HCT116 (cell line): Measurements from ENCODE around the gene MRPL1.

Experiments used
- EGR1 ChIP-seq: IDR thresholded peaks from 2 replicates; pipeline ENCODE4 v1.6.1; 2012; ENCODE audit warnings: low read depth
- EZH2 ChIP-seq: fragments of 200-600 bp; sonication (generic); IDR thresholded peaks from 2 replicates; pipeline ENCODE4 v1.6.1; 2017; ENCODE audit warnings: antibody characterized with exemption, mixed run types
- SIN3A ChIP-seq: IDR thresholded peaks from 2 replicates; pipeline ENCODE4 v1.6.1; 2012; ENCODE audit warnings: low read depth
- TF ChIP-seq, protein P1 (sequence below), 3 experiments: fragments of 200-600 bp in 1 of 3; sonication (generic) in 1 of 3; IDR thresholded peaks in 2 of 3; conservative IDR thresholded peaks in 1 of 3; 2 replicates each; pipeline ENCODE4 v1.5.1; 2012 to 2017; ENCODE audit warnings: low read depth in 2 of 3, low read length in 2 of 3, antibody characterized with exemption in 1 of 3, borderline replicate concordance in 1 of 3, control low read depth in 1 of 3, mild to moderate bottlenecking in 1 of 3, mixed read lengths in 1 of 3, mixed run types in 1 of 3, moderate library complexity in 1 of 3; ENCODE audit not compliant: insufficient read depth in 1 of 3

DNA sequence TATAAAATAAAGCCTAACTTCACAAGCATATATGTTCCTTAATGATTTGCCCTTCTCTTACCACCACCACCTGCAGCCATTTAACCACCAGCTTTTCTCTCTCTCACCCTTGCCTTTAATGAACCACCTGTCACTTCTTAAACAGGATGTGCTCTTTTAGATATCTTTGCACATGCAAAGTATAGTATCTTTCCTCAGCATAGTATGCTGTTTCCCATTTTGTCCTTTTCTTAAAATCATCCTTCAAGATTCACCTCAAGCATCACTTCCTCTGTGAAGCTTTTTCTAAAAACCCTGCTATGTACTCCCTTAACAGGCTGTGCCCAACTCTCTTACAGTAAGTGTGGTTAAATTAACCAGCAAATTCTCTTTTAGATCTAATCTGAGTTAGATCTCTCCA, 35.3 kb upstream of the MRPL1 start:
- TF ChIP-seq, protein P1, sequence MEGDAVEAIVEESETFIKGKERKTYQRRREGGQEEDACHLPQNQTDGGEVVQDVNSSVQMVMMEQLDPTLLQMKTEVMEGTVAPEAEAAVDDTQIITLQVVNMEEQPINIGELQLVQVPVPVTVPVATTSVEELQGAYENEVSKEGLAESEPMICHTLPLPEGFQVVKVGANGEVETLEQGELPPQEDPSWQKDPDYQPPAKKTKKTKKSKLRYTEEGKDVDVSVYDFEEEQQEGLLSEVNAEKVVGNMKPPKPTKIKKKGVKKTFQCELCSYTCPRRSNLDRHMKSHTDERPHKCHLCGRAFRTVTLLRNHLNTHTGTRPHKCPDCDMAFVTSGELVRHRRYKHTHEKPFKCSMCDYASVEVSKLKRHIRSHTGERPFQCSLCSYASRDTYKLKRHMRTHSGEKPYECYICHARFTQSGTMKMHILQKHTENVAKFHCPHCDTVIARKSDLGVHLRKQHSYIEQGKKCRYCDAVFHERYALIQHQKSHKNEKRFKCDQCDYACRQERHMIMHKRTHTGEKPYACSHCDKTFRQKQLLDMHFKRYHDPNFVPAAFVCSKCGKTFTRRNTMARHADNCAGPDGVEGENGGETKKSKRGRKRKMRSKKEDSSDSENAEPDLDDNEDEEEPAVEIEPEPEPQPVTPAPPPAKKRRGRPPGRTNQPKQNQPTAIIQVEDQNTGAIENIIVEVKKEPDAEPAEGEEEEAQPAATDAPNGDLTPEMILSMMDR (IDR thresholded peaks at IDR 0.05 in 2 of 3, conservative IDR thresholded peaks at IDR 0.05 in 1 of 3; ENCODE audit: borderline replicate concordance in 1 of 3, insufficient read depth in 1 of 3, low read depth in 2 of 3, low read length in 2 of 3) = no peak
- TF ChIP-seq SIN3A = no peak
- TF ChIP-seq EGR1 = no peak
- no peak for TF ChIP-seq EZH2
